ENCODE measurements around the gene SSB. TPM values are rescaled to one million over a fixed set of nuclear protein-coding genes. Genes with fewer than 3 reads are reported as not detected.

The SSB gene
- polyA plus RNA-seq, 1 donor from 2014 or later, result 214 TPM

- H3K27me3 ChIP-seq (ENCODE audit: insufficient read depth, low read depth, low read length), result no peaks in the 10 kb centered on the region
- no peaks in the 10 kb centered on the region for H3K9me3 ChIP-seq (ENCODE audit: low read length)
- no peak overlapping the region for H3K4me3 ChIP-seq (ENCODE audit: low read length)
- H3K9ac ChIP-seq (ENCODE audit: low read length), result no peak overlapping the region
- H3K79me2 ChIP-seq (replicated peaks; ENCODE audit: insufficient read depth, low read length), result no peaks in the 10 kb centered on the region
- no peaks in the 10 kb centered on the region for H3F3A ChIP-seq (ENCODE audit: insufficient read depth, low read length, poor library complexity, severe bottlenecking)
- no peak overlapping the region for H3K27ac ChIP-seq (ENCODE audit: low read length)
- no peak overlapping the region for H2AFZ ChIP-seq (ENCODE audit: low read depth, low read length)
- no peaks in the 10 kb centered on the region for H3K36me3 ChIP-seq (ENCODE audit: insufficient read depth, low read length)
- no peak overlapping the region for H3K4me2 ChIP-seq (ENCODE audit: low read length)
- no peak for TF ChIP-seq POLR2AphosphoS5 (IDR thresholded peaks at IDR 0.05)
- no peak for TF ChIP-seq SMC3 (conservative IDR thresholded peaks at IDR 0.05; ENCODE audit: poor library complexity)
- TF ChIP-seq CTCF (IDR thresholded peaks at IDR 0.05; ENCODE audit: poor library complexity, severe bottlenecking), result no peak
- no peak for TF ChIP-seq MXI1 (conservative IDR thresholded peaks at IDR 0.05; ENCODE audit: poor library complexity, severe bottlenecking)
- no peak for TF ChIP-seq RAD21 (conservative IDR thresholded peaks at IDR 0.05)
- TF ChIP-seq REST (IDR thresholded peaks at IDR 0.05; ENCODE audit: borderline replicate concordance), result no peak
- TF ChIP-seq TAF1 (IDR thresholded peaks at IDR 0.05; ENCODE audit: low read depth), result no peak
- TF ChIP-seq EZH2 (IDR thresholded peaks at IDR 0.05; ENCODE audit: borderline replicate concordance, insufficient read depth, low read length, poor library complexity, severe bottlenecking), result no peak
- no peak for TF ChIP-seq EP300 (conservative IDR thresholded peaks at IDR 0.05; ENCODE audit: poor library complexity, severe bottlenecking)
- H4K20me1 ChIP-seq (ENCODE audit: insufficient read depth), result no peaks in the 10 kb centered on the region
- H3K9me2 ChIP-seq (ENCODE audit: insufficient read depth, low read length), result no peaks in the 10 kb centered on the region
Observed at GRCh38 chr2:169778446-169778845, 20.2 kb upstream of the SSB start.

- Histone ChIP-seq H3K4me3 (ENCODE audit: low read length) (no peak overlapping the region), H3K36me3 (ENCODE audit: insufficient read depth, low read length) (no peaks in the 10 kb centered on the region), H3F3A (ENCODE audit: insufficient read depth, low read length, poor library complexity, severe bottlenecking) (no peaks in the 10 kb centered on the region), H3K79me2 (replicated peaks; ENCODE audit: insufficient read depth, low read length) (no peaks in the 10 kb centered on the region), H3K9me2 (ENCODE audit: insufficient read depth, low read length) (no peaks in the 10 kb centered on the region), H4K20me1 (ENCODE audit: insufficient read depth) (no peaks in the 10 kb centered on the region), H3K27me3 (ENCODE audit: insufficient read depth, low read depth, low read length) (no peaks in the 10 kb centered on the region), H3K9me3 (ENCODE audit: low read length) (no peaks in the 10 kb centered on the region), H3K4me2 (ENCODE audit: low read length) (no peak overlapping the region), H3K9ac (ENCODE audit: low read length) (no peak overlapping the region), H2AFZ (ENCODE audit: low read depth, low read length) (no peak overlapping the region), H3K27ac (ENCODE audit: low read length) (no peak overlapping the region)
- TF ChIP-seq TAF1 (IDR thresholded peaks at IDR 0.05; ENCODE audit: low read depth), result no peak
- TF ChIP-seq EP300 (conservative IDR thresholded peaks at IDR 0.05; ENCODE audit: poor library complexity, severe bottlenecking), result no peak
- TF ChIP-seq POLR2AphosphoS5 (IDR thresholded peaks at IDR 0.05), result no peak
Observed at GRCh38 chr2:169781249-169782013, 17.2 kb upstream of the SSB start.

Data from neural cell (in vitro differentiated cells).